WTC11 (cell line): Measurements from ENCODE around the gene PSMA7.

Source experiments
- ATF3 ChIP-seq: sonication (generic); formaldehyde crosslinking; conservative IDR thresholded peaks from 2 replicates; pipeline ENCODE4 v1.8.1; 2022; ENCODE audit warnings: mild to moderate bottlenecking, missing genetic modification reagents
- CREB1 ChIP-seq: sonication (generic); formaldehyde crosslinking; IDR thresholded peaks from 2 replicates; pipeline ENCODE4 v1.8.0; 2023; ENCODE audit warnings: mild to moderate bottlenecking, missing genetic modification reagents
- CREM ChIP-seq: sonication (generic); formaldehyde crosslinking; IDR thresholded peaks from 2 replicates; pipeline ENCODE4 v1.8.1; 2022; ENCODE audit warnings: mild to moderate bottlenecking, missing genetic modification reagents, moderate library complexity
- CTCF ChIP-seq: fragments of 200-600 bp; IDR thresholded peaks from 2 replicates; pipeline ENCODE4 v1.8.0; 2022; ENCODE audit warnings: antibody characterized with exemption
- E2F5 ChIP-seq: sonication (generic); formaldehyde crosslinking; IDR thresholded peaks from 2 replicates; pipeline ENCODE4 v1.8.1; 2022; ENCODE audit warnings: mild to moderate bottlenecking, moderate library complexity, missing genetic modification reagents
- FOXJ3 ChIP-seq: sonication (generic); formaldehyde crosslinking; IDR thresholded peaks from 2 replicates; pipeline ENCODE4 v1.9.0; 2021; ENCODE audit warnings: missing genetic modification reagents, mild to moderate bottlenecking, borderline replicate concordance
- IRF2 ChIP-seq: sonication (generic); formaldehyde crosslinking; IDR thresholded peaks from 2 replicates; pipeline ENCODE4 v1.8.0; 2022; ENCODE audit warnings: low read depth, missing genetic modification reagents, borderline replicate concordance
- MLX ChIP-seq: sonication (generic); formaldehyde crosslinking; IDR thresholded peaks from 2 replicates; pipeline ENCODE4 v1.8.1; 2023; ENCODE audit warnings: mild to moderate bottlenecking, missing genetic modification reagents, moderate library complexity
- TF ChIP-seq, protein P1 (sequence below): sonication (generic); formaldehyde crosslinking; IDR thresholded peaks from 2 replicates; pipeline ENCODE4 v1.8.0; 2022; ENCODE audit warnings: mild to moderate bottlenecking, missing genetic modification reagents

- TF ChIP-seq MLX (CRISPR knock-in tag) (no peak), FOXJ3 (no peak), CTCF (no peak), ATF3 (no peak), IRF2 (CRISPR knock-in tag) (no peak), CREB1 (no peak), CREM (CRISPR knock-in tag) (no peak), E2F5 (CRISPR knock-in tag) (no peak)
- TF ChIP-seq, protein P1, sequence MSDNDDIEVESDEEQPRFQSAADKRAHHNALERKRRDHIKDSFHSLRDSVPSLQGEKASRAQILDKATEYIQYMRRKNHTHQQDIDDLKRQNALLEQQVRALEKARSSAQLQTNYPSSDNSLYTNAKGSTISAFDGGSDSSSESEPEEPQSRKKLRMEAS (CRISPR knock-in tag) = no peak
Observed at GRCh38 chr20:62087632-62088031, 55.6 kb downstream of the PSMA7 start.
